Measurements from ENCODE around the gene SLC12A1.

- TF ChIP-seq TARDBP (IDR thresholded peaks at IDR 0.05): no peak
- no peak for TF ChIP-seq SUZ12 (IDR thresholded peaks at IDR 0.05)
- no peak for TF ChIP-seq FOXA1 (IDR thresholded peaks at IDR 0.05)
- no peak for TF ChIP-seq SP1 (IDR thresholded peaks at IDR 0.05)
- TF ChIP-seq HDGF (IDR thresholded peaks at IDR 0.05; ENCODE audit: borderline replicate concordance): no peak
- no peak for TF ChIP-seq PKNOX1 (IDR thresholded peaks at IDR 0.05)
- TF ChIP-seq FOXM1 (IDR thresholded peaks at IDR 0.05; ENCODE audit: borderline replicate concordance): no peak
- TF ChIP-seq CTBP1 (IDR thresholded peaks at IDR 0.05; ENCODE audit: borderline replicate concordance): no peak
- TF ChIP-seq BHLHE40 (IDR thresholded peaks at IDR 0.05; ENCODE audit: borderline replicate concordance): no peak
Observed at GRCh38 chr15:48233246-48233645, 27.1 kb downstream of the SLC12A1 start.

All from HEK293T (cell line).